ENCODE results near the gene SULT1A1. TPM values are rescaled to one million over a fixed set of nuclear protein-coding genes. Genes with fewer than 3 reads are reported as not detected.

The SULT1A1 gene
- total RNA-seq, 1 donor from 2014 or later: 13.7 TPM

DNA sequence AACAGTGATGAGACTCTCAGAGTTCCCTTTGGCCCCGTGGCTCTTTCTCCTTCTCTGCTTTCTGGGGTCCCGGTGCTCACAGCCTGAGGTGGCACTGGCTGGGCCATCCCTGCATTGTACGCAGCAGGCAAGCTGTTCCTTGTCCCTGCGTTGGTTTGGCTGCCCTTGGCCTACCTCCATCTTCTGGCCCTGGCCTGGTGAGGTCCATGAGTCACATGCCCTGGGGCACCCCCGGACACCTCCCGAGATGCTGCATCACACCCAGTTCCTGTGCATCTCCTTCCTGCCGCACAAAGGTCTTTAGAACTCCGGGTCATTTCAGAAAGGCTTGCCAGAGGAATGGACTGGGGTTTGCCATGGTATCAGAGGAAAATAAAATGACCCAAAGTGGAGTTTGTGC, 22.5 kb downstream of the SULT1A1 start:
- Histone ChIP-seq H3K36me3 (peaks cover 90% of the 10 kb centered on the region), H3K4me1 (peaks cover 8% of the 10 kb centered on the region), H3K4me3 (no peak overlapping the region), H3K27me3 (ENCODE audit: low read depth) (no peaks in the 10 kb centered on the region), H3K9me3 (replicated peaks) (no peaks in the 10 kb centered on the region), H3K27ac (replicated peaks) (no peak overlapping the region)
- TF ChIP-seq, protein P1, sequence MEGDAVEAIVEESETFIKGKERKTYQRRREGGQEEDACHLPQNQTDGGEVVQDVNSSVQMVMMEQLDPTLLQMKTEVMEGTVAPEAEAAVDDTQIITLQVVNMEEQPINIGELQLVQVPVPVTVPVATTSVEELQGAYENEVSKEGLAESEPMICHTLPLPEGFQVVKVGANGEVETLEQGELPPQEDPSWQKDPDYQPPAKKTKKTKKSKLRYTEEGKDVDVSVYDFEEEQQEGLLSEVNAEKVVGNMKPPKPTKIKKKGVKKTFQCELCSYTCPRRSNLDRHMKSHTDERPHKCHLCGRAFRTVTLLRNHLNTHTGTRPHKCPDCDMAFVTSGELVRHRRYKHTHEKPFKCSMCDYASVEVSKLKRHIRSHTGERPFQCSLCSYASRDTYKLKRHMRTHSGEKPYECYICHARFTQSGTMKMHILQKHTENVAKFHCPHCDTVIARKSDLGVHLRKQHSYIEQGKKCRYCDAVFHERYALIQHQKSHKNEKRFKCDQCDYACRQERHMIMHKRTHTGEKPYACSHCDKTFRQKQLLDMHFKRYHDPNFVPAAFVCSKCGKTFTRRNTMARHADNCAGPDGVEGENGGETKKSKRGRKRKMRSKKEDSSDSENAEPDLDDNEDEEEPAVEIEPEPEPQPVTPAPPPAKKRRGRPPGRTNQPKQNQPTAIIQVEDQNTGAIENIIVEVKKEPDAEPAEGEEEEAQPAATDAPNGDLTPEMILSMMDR (IDR thresholded peaks at IDR 0.05; ENCODE audit: borderline replicate concordance): no peak
- intact Hi-C loops (cut with micrococcal nuclease): no loop called here
- no peak for DNase-seq

DNA sequence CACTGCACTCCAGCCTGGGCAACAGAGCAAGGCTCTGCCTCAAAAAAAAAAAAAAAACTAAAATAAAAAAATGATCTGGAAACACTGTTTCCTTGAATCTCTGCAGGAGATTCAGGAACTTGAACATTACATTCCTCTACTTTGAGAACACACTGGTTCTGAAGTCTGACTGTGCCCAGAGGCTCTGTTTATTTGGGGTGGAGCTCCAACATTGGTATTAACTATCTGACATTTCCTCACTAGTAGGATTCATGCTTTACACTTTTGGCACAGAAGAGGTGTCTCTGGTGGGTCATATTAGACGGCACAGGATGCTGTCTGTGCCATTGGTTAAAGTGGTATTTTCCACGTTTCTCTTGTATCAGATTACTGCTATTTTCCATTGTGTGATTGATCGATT, 23.4 kb downstream of the SULT1A1 start:
- no peaks in the 10 kb centered on the region for H3K9me3 ChIP-seq (replicated peaks)
- TF ChIP-seq, protein P1 (IDR thresholded peaks at IDR 0.05; ENCODE audit: borderline replicate concordance): no peak
- peaks cover 8% of the 10 kb centered on the region for H3K4me1 ChIP-seq
- H3K36me3 ChIP-seq: peaks cover 96% of the 10 kb centered on the region
- no peaks in the 10 kb centered on the region for H3K27me3 ChIP-seq (ENCODE audit: low read depth)
- intact Hi-C loops (cut with micrococcal nuclease): no loop called here
- no peak overlapping the region for H3K4me3 ChIP-seq
- H3K27ac ChIP-seq (replicated peaks): no peak overlapping the region
- no peak for DNase-seq

GRCh38 chr16:28585674-28586073, 24.2 kb downstream of the SULT1A1 start:
- Histone ChIP-seq H3K4me3 (no peak overlapping the region), H3K4me1 (peaks cover 8% of the 10 kb centered on the region), H3K36me3 (peaks cover 96% of the 10 kb centered on the region), H3K27me3 (ENCODE audit: low read depth) (no peaks in the 10 kb centered on the region), H3K27ac (replicated peaks) (no peak overlapping the region), H3K9me3 (replicated peaks) (no peaks in the 10 kb centered on the region)
- intact Hi-C loops (cut with micrococcal nuclease): no loop called here
- TF ChIP-seq, protein P1 (IDR thresholded peaks at IDR 0.05; ENCODE audit: borderline replicate concordance): no peak
- no peak for DNase-seq

DNA sequence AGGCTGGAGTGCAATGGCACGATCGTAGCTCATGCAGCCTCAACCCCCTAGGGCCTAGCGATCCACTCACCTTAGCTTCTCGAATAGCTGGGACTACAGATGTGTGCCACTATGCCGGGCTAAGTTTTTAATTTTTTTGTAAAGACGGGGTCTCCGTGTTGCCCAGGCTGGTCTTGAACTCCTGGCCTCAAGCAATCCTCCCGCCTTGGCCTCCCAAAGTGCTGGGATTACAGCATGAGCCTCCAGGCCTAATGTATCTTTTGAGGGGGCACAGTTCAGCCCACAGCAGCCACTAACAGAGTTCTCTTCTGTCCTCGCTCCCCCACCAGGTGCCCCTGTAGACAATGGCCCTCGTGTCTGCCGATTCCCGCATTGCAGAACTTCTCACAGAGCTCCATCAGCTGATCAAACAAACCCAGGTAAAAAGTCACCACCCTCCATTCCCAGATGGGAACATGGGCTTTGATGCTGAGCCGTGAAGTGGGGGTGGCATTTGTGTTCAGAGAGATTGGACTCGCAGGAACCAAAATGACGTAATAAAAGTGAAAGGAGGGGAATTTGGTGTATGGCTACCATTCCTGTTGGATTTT, 29.0 kb downstream of the SULT1A1 start:
- peaks cover 7% of the 10 kb centered on the region for H3K4me1 ChIP-seq
- no peak for DNase-seq
- H3K27ac ChIP-seq (replicated peaks): no peak overlapping the region
- intact Hi-C loops (cut with micrococcal nuclease): no loop called here
- peaks cover 55% of the 10 kb centered on the region for H3K36me3 ChIP-seq
- no peak overlapping the region for H3K4me3 ChIP-seq
- no peaks in the 10 kb centered on the region for H3K9me3 ChIP-seq (replicated peaks)
- no peaks in the 10 kb centered on the region for H3K27me3 ChIP-seq (ENCODE audit: low read depth)
- TF ChIP-seq, protein P1 (IDR thresholded peaks at IDR 0.05; ENCODE audit: borderline replicate concordance): no peak

DNA sequence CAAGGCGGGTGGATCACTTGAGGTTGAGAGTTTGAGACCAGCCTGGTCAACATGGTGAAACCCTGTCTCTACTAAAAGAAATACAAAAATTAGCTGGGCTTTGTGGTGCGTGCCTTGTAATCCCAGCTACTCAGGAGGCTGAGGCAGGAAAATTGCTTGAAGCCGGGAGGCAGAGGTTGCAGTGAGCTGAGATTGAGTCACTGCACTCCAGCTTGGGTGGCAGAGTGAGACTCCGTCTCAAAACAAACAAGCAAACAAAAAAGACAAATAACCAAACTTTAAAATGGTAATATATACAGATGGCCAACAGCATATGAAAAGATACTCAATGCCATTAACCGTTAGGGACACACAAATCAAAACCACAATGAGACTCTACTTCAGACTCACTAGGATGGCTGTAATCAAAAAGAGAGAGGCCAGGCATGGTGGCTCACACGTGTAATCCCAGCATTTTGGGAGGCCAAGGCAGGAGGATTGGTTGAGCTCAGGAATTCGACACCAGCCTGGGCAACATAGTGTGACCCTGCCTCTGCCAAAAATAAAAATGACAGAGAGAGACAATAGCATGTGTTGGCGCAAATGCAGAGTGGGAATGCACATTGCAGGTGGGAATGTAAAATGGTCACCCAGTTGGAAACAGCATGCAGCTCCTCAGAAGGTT, 34.3 kb downstream of the SULT1A1 start:
- peaks cover 3% of the 10 kb centered on the region for H3K36me3 ChIP-seq
- TF ChIP-seq, protein P1 (IDR thresholded peaks at IDR 0.05; ENCODE audit: borderline replicate concordance): no peak
- intact Hi-C loops (cut with micrococcal nuclease): no loop called here
- H3K4me1 ChIP-seq: peaks cover 32% of the 10 kb centered on the region
- H3K4me3 ChIP-seq: no peak overlapping the region
- no peak overlapping the region for H3K27ac ChIP-seq (replicated peaks)
- no peaks in the 10 kb centered on the region for H3K27me3 ChIP-seq (ENCODE audit: low read depth)
- DNase-seq: no peak
- no peaks in the 10 kb centered on the region for H3K9me3 ChIP-seq (replicated peaks)
